NCI-H2196 (cell line): Measurements from ENCODE around the gene CLDND2.

ENCODE experiments used
- DNase-seq: peaks from one replicate; lab custom pipeline; 2025; ENCODE audit not compliant: unreplicated experiment; lab: John Stamatoyannopoulos, UW

Gene CLDND2

DNA sequence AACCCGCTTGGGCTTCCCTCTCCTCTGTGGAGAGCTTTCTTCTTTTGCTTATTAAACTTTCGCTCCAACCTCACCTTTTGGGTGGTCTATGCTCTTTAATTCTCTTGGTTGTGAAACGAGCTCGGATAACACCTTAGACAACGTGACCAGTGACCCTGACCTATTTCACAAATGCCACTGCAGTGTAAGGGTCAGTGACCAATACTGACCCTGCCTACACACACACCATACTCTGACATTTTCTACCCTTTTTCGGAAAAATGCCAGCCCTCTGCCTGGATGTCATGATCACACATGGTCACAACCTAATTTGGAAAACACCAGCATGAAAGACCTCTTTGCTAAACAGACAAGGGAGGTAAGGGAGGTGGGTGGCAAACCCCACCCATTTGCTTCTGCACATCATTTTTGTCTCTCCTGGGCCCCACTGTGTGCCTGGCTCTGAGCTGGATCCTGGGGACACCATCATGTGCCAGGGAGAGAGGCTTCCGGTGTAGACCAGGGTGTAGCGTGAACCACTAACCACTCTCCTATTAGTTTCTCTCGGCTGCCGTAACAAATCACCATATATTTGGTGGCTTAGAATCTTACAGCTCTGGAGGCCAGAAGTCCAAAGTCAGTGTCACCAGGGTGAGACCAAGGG lies 12.5 kb downstream of the CLDND2 start:
- no peak for DNase-seq

DNA sequence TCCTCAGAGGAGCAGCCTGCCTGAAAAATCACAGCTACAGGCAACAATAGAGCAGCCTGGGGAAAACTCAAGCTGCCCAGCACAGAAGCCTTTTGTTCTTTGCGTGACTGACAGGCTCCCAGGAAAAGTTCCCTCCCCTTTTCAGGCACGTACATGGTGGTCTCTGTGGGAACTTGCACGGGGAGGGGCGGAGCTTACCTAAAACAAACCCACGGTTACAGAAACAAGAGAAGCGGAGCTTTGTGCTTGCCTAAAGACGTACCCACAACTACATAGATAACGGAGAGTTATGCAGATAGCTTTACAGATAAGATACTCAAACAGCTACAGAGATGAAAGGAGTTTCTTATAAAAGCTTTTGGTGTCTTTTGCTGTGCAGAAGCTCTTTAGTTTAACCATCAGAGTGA lies 14.1 kb downstream of the CLDND2 start:
- no peak for DNase-seq

DNA sequence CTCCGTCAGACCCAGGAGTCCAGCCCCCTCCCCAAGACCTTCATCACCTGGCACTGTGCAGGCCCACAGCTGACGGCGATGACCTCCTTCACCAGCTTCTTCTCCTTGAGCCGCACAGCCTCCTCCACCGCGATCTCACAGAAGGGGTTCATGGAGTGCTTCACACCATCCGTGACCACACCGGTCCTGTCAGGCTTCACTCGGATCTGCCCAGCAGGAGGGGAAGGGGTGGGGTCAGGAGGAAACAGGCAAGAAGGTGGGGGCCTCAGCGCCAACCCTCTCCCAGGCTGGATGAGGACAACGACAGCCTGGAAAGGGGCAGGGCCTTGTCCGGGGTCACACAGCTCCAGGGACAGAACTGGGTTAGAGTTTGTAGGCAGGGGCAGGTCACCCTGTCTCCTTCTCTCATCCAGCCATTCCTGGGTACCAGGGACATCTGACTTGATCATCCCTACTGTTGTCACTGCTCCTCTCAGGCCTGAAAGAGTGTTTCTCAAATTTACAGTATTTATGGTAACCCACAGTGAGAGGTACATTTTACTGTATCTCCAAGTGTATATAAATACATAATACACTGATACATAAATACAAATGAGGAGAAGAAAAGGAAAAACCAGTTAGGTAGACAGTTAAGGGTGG lies 14.6 kb downstream of the CLDND2 start:
- DNase-seq = no peak

DNA sequence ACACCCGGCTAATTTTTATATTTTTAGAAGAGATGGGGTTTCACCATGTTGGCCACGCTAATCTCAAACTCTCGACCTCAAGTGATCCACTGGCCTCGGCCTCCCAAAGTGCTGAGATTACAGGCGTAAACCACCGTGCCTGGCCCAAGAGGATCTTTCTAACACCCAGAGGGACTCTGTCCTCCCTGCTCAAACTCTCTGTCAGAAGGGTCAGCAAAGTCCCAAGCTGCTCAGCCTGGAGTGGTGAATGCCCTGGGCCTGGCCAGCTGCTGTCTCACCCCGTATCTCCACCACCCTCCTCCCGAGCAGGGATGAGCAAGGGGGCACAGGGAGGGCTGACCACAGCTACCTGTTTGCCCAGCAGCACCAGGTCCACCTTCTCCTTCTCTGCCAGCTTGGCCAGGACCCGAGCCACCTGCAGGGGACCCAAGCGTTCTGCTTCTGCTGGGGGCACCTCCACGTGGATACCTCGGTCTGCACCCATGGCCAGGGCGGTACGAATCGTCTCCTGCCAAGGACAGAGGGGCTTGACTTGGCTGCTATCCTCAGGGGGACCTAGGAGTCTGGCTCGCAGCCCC lies 15.9 kb downstream of the CLDND2 start:
- DNase-seq = no peak

DNA sequence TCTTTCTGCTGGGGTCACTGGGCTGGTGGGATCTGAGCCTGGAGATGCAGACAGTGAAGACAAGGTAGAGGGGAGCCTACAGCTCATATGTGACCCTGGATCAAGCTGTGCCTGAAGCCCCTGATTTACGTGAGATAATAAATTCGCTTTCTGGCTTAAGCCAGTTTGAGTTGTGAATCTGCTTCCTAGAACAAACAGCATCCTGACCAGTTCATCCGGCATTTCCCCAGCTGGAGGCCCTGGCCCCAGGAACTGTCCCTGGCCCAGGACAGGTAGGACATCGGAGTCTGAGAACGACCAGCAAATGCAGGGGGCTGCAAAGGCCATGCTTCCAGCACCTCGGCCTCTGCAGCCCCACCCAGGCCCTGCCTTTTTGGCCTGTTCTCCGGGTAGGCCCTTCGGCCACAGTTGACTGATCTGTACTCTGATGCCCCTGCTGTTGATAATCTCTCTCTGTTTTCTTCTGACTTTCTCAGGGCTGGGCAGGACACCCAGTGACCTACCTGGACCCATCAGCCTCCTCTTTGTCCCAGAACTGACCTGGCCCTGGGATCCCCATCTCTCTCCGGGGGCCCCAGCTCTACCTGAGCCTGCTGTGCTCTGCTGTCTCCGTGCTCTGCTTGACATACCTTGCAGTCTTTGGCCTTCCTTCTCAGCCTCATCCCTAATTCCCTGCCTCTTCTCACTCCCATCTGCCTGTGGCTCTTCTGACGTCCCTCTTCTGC lies 17.4 kb downstream of the CLDND2 start:
- no peak for DNase-seq

DNA sequence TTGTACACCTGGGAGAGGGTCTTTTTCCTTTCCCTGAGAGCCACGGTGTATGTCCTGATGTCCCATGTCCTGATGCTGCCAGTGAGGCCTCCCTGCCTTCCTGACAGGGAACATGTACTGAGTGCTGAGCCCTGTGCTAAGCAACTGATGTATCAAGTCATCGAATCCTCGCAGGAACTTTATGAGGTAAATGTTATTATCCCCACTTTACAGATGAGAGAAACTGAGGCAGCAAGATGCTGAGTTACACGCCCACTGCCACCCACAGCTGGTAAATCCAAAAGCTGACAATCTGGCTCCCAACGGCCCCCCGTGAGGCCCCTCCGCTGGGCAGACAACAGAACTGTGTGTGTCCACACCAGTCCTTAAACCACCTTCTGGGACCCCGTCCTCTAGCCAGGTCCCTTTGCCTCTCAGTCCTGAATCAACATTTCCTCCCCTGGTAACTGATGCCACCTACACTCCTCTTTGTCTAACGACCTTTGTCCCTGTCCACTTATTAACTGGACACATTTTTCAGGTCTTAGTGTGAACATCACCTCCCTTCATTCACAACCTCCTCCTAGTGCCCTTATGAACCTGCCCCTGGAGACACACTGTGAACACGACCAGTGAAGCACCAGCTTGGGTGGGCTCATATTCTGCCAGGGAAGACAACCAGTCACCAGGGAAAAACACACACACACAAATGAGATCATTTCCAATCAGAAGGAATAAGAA lies 21.4 kb downstream of the CLDND2 start:
- no peak for DNase-seq

DNA sequence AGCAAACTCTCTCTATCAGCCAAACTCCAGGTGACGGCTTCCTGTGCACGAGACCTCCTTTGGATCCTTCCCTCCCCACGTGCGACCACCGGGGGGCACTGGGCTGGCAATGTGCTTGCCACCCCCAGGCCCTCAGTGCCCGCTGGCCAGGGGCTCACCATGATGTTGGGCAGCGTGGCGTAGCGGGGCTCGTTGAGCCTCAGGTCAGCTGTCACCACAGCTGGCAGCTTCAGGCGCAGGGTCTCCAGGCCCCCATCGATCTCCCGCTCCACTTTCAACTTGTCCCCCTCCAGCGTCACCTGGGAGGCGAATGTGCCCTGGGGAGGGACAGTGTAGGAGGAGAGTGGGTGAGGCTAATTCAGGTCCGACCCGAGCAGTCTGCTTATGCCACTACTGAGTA lies 22.1 kb downstream of the CLDND2 start:
- no peak for DNase-seq

DNA sequence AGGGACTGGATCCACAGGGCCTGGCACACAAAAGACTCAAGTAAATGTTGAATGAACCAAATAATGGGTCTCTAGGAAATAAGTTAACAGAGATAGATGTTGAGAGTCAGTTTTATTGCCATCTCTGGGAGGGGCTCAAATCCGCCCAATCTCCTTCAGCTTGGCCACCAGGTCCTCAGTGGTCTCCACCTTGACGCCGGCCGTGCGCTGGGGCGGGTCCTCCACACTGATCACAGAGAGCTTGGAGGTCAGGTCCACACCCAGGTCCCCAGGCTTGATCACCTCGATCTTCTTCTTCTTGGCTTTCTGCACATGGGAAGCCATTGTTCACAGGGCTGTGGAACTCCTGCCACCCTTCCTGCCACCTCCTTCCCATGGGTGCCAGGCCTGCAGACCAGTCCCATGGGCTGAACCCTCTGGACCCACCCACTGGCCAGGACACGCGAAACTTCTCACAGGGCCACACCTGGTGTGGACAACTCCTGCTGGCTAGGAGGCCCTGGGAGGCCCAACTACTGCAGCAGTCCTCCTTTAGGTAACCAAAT lies 23.7 kb downstream of the CLDND2 start:
- no peak for DNase-seq

DNA sequence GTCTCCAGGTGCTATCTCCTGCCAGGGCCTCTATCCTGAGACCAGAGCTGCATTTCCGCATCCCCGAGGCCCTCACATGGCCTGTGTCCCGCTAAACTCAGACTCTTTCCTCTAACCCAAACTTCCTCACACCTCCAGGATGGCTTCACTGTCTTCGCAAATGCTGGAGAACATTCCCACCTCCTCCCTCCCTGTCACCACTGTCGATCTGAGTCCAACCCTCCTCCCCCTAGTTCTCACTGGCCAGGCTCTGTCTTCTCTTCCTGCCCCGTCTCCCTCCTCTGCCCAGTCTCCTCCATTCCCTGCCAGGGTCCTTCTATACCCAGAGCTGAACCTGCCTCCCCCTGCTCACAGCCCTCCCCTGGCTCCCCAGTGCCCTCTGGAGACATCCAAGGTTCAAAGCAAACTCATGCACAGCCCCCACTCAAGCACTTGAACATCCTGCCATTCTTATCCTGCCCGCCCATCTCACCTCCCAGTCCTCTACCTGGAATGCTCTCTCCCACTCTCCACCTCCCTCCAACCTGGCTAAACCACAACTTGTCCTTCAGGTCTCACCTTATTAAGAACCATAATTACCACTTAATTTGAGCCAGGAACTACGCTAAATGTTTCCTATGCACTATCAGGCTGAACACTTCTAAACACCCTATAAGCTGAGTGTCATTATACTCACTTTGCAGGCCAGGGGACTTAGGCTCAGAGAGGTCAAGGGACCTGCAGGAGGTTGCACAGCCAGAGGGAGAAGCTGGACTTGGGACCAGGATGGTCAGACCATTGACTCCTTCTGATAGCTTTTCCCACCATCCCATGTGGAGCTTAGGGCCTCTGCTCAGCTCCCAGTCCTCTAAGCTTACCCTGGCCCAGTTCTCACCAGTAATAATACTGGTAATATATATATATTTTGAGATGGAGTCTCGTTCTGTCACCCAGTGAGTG lies 25.9 kb downstream of the CLDND2 start:
- DNase-seq = no peak

DNA sequence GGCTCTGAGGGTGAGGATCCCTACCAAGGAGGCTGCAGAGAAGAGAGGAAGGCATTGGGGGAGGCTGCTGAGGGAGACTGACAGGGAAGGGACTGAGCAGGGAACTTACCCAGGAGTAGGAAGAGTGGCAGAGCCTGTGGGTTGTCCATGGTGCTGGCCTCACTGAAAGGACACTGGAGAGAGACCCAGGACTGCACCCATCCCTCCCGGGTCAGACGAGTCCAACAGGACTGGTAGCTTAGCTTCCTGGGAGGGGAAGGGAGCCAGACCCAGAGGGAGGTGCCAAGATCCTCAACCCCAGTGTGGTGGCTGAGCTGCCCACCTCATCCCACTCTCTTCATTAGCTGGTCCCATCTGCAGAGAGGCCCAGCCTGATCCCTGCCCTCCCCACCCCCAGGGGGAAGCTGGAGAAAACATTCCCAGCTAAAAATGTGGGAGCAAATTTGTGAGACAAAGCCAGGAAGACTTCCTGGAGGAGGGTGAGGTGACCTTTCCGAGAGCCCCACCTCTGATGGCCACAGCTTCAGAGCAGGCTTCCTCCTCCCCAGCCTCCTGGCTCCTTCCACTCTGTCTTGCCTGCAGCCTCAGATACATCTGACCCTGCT lies 26.7 kb downstream of the CLDND2 start, which contains the start of gene VSIG10L:
TSS of gene VSIG10L (minus strand) at position 164 of the 605 bp plus-strand sequence. CDS start at position 149, 15 bp downstream.
- DNase-seq = no peak

DNA sequence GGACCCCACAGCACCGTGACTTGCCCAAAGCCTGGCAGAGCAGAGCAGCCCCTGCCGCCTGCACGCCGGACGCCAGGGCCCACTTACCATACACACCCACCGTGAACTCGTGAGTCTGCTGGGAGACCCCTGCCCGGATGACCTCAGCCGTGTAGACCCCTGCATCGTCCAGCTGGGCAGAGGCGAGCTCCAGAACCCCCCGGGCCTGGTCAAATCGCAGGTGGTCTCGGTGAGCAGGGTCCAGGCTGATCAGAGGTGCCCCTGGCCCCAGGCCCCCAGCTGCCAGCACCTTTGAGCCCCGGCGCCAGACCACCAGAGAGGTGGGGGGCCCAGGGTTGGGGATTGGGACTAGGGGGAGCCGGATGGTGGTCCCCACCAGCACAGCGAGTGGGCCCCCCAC lies 27.7 kb downstream of the CLDND2 start:
- no peak for DNase-seq

DNA sequence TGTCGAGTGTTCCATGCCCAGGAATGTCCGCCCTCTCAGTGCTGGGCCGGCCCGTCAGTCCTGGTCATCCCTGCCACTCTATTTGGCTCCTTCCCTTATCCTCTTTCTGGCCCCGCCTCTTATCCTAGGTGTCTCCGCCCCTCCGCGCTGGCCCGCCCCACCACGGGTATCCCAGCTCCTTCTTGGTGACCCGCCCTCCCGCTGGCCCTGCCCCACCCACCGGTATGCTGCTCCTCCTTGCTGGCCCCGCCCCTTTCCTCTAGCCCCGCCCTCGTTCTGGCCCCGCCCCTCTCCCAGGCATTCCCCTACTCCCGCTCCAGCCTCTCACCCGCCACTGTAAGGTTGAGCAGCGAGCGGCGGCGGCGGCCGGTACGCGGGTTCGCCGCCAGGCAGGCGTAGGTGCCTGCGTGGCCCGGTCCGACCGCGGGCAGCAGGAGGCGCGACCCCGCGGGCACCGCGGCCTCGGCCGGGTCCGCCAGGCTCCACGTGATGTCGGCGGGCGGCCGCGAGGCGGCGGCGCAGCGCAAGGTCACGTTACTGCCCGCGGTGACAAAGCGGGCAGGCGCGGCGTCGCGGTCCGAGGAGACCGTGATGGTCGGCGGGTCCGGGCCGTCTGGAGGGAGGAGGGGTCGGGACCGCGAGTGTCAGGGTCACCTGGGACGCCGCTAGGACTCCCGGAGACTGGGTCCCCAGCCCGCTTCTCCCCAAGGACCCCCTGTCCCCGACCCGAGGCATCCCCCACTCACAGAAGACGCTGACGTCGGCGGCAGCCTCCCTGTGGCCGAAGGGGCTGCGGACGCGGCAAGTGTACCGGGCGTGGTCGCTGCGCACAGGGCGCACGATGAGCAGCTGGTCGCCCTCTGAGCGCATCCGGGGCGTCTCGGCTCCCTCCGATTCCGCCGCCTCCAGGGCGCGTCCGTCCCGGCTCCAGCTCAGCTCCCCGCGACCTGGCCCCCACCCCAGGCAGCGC lies 28.8 kb downstream of the CLDND2 start:
- DNase-seq = no peak

DNA sequence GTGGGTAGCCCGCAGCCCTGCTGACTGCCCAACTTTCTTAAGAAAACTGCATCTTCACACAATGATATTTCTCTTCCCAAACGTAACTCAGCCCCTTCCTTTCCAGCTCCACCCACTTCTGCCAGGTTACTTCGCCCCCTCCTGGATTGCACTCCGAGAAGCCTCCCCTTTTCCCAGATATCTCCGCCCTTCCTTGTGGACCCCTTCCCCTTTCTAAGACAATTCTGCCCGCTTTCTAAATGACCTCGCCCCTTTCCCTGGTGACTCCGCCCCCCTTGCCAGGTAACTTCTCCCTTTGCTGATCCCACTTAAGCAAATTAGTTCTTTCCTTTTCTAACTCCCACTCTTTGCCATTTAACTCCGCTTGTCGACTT lies 29.5 kb downstream of the CLDND2 start:
- no peak for DNase-seq

DNA sequence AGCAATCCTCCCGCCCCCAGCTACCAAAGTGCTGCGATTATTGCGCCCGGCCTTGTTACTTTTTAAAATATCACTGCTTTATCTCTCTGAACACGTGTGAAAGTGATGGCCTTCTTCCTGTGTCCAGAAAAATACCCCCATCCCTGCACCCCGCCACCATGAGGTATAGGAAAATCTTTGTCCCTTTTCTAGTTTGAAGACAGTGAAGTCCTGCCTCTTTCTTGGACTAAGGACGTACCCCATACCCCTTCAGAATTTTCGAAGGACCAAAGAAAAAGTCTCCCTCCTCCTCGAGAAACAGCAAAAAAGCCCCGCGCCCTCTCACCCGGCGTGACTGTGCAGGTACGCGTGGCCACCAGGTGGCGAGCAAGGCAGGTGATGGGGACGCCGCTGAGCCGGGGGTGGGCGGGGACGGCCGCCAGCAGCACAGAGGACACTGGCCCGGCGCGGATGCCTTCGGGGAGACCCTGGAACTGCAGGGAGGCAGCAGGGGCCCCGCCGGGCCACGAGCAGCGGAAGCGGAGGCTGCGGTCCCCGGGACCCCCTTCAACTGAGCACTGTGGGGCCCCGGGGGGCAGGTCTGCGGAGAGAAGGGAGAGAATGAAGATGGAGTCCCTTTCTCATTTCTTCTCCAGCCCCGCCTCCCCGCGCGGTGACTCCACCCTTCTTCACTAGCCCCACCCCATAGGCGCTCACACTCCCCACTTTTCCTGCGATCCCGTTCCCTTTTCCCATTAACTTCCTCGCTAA lies 30.1 kb downstream of the CLDND2 start:
- DNase-seq = peak; percentile 11

DNA sequence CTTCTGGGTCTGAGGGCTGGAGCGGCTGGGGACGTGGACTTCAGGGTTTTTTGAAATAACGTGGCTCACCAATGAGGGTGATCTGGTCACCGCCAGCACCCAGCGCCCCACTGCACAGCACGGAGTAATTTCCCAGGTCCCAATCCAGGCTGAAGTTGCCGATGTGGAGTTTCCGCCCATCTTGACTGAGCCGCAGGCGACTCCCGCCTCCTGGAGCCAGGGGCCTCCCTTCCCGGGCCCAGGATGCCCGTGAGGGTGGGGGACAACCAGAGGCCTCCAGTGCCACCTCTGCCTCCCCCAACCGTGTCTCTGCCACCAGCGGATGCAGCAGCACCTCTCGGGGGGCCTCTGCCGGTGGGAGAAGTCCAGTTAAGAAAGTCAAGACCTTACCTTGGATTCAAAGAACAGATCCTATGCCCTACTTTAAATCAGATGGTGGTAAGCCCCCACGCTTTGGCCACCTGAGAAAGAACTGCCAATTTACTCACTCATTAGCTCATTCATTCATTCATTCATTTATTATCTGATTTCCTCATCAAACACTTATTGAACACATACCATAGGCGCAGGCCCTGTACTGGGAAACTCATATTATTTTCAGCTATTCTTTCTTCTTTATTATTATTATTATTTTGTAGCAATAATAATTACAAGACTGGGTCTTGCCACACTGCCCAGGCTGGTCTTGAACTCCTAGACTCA lies 30.8 kb downstream of the CLDND2 start:
- no peak for DNase-seq

DNA sequence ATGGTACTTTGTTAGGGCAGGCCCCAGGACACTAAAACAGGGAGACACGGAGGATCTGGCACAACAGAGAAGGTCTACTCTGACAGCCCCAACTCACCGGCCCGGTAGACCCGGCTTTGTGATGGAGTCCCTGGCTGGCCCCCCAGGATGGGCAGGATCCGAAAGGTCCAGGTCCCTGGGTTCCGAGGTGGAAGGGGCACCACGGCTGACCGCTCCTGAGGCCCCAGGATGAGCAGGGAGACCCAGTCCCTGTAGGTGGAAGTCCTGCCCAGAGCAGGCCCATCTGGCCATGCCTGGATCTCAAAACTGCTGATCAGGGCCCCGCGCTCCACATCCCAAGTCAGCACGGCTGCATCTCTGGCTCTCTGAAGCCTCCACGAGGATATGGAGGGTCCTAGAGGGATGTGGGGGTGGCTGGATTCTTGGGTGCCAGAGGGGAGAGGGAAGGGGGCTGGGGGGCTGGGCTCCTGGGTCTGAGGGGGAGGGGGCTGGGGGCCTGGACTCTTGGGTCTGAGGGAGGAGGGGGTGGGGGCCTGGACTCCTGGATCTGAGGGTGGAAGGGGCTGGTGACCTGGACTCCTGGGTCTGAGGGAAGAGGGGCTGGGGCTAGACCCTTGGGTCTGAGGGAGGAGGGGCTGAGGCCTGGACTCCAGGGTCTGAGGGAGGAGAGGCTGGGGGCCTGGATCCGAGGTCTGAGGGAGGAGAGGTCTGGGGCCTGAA lies 31.5 kb downstream of the CLDND2 start:
- DNase-seq = no peak
